HG03045 (cell line): Measurements from ENCODE around the gene ECEL1.

Experiments used
- ATAC-seq: cut with Tn5 transposase; IDR thresholded peaks from one replicate; pipeline ENCODE4 v1.9.1; 2021; ENCODE audit warnings: mild to moderate bottlenecking, moderate library complexity; ENCODE audit not compliant: unreplicated experiment

The ECEL1 gene

DNA sequence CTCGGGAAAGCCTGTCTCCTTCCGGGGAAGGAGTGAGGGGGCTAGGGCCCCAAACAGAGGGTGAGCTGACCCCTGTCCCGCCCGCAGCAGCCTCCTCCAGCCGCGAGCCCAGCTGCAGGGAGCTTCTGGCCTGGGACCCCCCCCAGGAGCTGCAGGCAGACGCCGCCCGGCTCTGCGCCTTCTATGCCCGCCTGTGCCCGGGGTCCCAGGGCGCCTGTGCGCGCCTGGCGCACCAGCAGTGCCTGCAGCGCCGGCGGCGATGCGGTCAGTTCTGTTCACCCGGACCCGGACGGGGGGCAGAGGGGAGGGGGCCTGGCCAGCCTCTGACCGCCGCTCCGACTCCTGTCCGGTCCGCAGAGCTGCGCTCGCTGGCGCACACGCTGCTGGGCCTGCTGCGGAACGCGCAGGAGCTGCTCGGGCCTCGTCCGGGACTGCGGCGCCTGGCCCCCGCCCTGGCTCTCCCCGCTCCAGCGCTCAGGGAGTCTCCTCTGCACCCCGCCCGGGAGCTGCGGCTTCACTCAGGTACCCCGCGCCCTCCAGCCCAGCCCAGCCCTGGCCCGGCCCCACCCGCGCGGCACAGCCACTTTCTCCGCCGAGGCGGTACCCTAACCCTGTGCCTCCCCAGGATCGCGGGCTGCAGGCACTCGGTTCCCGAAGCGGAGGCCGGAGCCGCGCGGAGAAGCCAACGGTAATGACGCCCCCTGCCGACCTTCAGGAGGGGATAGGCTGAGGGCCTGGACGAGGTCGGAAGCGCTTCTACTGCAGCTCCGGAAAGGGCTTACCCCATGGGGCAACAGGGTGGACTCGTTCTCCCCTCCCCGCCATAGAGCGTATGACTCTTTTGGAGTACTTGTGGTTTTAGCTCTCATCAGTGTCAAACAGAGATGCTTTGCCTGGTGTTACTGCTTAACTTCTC lies 36.3 kb upstream of the ECEL1 start:
- no peak for ATAC-seq

DNA sequence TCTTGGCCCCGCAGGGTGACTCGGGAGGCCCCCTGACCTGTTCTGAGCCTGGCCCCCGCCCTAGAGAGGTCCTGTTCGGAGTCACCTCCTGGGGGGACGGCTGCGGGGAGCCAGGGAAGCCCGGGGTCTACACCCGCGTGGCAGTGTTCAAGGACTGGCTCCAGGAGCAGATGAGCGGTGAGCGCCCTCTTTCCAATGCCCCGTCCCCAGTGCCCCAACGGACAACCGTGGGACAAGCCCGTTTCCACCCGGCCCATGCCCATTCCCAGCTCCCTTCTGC lies 35.7 kb upstream of the ECEL1 start:
- no peak for ATAC-seq

DNA sequence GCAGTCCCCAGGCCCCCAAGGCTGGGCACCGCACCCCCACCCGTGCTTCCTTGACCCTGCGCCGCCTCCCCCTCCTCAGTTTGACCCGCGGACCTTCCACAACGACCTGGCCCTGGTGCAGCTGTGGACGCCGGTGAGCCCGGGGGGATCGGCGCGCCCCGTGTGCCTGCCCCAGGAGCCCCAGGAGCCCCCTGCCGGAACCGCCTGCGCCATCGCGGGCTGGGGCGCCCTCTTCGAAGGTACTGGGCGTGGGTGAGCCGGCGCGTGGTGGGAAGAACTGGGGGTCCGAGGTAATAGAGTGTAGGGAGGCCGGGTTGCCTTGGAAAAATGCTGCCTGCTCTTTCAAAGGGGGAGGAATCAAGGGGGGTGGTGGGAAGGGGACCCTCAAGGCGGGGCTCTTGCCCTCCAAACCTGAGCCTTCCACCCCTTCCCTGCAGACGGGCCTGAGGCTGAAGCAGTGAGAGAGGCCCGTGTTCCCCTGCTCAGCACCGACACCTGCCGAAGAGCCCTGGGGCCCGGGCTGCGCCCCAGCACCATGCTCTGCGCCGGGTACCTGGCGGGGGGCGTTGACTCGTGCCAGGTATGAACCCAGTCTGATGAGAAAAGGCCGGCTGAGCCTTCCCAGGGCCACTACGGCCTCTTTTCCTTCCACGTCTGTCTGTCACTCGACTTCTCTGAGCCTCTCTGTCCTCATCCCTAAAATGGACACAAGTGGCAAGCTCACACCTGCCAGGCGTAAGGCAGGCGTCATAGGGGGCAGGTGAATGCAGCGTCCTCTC lies 35.2 kb upstream of the ECEL1 start:
- ATAC-seq, result no peak

DNA sequence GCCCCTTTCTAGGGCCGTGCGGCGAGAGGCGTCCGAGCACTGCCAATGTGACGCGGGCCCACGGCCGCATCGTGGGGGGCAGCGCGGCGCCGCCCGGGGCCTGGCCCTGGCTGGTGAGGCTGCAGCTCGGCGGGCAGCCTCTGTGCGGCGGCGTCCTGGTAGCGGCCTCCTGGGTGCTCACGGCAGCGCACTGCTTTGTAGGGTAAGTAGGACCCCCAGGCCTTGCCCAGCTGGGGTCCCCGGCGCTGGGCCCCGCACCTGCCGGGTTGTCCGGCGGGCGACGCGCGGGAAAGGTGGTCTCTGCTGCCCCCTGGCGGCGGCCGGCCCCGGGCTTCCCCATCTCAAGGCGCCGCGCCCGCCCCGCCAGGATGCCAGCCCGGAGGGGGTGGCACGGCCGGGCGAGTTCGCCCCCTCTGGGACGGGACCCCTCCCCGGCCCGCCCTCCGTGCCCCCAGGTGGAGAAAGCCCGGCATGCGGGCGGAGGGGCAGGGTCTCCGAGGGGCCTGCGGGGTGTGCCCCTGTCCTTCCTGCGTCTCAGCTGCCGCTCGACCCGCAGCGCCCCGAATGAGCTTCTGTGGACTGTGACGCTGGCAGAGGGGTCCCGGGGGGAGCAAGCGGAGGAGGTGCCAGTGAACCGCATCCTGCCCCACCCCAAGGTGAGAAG lies 34.5 kb upstream of the ECEL1 start:
- ATAC-seq, result no peak

DNA sequence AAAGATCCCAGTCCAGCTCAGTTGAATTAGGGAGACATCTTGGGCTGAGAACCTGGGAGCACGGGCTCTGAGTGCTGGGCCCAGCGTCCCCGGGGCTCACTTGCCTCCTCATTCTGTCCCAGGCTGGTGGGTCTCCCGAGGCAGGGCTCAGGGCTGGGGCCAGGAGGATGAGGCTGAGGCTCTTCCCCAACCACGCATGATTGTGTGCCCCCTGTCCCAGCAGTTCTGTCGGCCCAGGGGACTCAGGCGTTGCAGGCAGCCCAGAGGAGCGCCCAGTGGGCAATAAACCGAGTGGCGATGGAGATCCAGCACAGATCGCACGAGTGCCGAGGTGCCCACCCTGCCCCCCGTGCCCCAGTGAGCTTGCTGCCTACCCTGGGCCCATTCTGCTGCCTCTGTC lies 33.5 kb upstream of the ECEL1 start:
- no peak for ATAC-seq

DNA sequence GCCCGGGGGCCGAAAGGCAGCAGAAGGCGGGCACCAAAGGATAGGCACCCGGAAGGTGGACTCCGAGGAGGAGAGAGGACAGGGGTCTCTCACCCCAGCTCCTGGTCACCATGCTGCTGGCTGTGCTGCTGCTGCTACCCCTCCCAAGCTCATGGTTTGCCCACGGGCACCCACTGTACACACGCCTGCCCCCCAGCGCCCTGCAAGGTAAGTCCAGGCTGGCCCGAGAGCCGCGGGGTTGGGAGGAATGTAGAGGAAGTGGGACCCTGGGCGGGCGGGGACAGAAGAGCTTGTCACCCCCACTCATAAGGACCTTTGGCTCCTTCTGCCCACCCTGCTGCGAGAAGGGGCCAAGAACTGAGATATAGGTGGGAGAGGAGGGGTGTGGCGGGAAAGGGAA lies 32.9 kb upstream of the ECEL1 start:
- no peak for ATAC-seq

DNA sequence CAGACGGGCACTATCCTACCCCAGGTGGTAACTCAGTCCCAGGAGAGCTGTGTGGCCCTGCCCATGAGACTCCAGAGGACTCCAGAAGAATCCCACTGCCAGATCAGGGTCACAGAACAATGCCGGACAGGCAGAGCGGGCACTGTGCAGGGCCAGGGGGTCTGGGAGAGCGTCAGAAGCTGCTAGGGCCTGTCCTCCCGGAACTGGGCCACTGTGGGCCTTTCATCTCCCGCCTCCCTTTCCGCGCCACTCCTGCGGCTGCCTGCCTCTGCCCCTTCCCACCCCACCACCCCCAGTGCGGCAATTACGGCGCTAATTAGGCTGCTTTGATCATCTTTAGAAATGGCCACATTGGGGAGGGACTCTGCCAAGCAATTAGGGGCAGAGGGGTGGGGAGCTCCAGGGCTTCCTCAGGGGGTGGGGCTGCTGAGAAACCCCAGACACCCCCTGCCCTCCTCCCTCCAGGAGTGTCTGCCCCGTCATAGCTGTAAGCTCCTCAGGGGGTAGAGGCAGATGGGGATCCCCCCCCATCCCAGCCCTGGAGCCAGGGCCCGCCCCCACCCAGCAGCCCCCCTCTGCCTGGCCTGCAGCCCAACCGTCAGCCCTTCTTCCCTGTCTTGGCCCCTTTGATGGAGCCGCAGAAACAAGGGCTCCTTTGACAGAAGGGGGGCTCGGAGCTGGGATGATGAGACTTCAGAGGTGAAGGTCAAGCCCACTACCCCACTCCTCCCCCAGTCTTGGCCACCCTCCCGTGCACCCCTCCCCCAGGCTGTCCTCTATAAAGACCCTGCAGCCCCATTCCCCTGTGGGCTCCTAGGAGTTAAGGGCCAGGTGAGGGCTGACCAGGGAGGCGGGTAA lies 32.2 kb upstream of the ECEL1 start, which contains the start of gene PRSS56:
Gene PRSS56 (plus strand): TSS at position 808 of the 858 bp plus-strand sequence. CDS start 211 bp downstream, outside the sequence.
- ATAC-seq, result no peak

DNA sequence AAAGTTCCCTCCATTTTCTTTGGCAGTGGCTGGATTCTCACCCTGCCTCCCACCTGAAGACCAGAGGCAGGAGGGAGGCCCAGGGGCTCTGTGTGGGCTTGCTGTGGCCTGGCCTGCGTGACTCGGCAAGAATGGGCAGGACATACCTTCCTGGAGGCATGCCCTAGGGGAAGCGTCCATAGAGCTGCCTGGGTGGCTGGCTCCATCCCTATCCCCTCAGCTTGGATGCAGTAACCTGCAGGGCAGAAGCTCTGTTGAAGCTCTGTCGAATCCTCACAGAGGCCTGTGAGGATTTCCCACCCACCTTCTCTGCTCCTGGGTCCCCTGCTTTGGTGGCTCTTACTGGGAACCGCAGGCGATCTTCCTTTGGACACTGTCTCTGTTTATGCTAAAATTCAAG lies 31.2 kb upstream of the ECEL1 start:
- ATAC-seq, result no peak

DNA sequence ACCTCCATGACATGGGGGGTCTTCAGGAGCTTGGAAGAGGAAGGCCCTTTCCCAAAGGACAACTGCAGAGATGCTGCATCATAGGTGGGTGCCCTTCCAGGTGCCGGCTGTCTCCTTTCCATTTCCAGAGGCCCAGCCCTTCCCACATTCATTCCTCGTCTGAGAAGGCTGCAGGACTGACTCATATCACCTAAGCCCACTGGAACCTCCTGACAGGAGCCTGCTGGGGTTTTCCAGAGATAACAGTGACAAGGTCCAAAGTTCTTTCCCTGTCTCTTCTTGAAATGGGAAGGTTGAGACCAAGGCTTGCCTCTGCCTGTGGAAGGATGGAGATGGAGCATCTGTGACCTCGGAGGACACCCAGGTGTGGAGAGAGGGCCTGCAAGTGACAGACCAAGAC lies 28.9 kb upstream of the ECEL1 start:
- ATAC-seq, result no peak

DNA sequence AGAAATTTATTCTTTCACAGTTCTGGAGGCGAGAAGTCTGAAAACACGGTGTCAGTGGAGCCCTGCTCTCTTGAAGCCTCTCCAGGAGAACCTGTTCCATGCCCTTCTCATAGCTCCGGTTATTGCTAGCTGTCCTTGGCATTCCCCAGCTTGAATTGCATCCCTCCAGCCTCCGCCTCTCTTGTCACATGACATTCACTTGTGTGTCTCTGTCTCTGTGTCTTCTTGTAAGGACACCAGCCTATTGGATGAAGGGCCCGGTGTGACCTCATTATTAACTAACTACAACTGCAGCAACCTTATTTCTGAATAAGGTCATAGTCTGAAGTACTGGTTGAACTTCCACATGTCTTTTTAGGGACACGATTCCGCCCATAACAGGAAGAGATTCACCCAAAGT lies 28.0 kb upstream of the ECEL1 start:
- no peak for ATAC-seq

DNA sequence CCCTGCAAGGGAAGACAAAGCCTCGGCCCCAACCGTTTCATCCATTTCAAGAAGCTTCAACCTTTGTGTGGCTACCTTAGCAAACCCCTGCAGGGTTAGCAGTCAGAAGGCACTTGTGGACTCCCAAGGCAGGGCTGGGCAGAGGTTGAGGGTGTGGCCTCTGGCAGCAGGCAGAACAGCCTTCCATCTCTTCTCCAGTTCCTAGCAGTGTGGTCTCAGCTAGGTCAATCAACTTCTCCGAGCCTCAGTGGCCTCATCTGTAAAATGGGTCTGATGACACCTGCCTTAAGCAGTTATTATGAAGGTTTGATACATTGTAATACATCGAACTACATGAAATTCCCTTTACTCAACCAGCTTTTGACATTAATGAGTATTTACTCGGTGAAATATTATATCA lies 25.7 kb upstream of the ECEL1 start:
- ATAC-seq, result no peak

DNA sequence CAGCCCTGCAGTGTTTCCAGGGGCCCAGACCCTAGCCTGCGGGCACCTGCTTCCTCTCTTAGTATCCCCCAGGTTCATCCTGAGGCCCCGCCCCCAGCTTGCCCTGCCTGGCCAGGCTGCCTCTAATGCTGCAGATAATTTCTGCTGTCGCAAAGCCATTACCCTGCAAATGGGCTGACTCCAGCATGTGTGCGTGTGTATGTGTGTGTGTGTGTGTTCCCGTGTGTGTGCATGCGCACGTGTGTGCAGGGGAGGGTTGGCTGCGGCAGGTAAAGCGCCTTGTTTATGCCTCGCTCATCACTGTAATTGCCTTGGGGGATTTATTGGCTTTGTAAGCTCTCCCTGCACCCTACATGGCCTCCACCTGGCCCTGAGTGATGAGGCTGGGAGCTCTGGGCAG lies 25.0 kb upstream of the ECEL1 start:
- no peak for ATAC-seq

DNA sequence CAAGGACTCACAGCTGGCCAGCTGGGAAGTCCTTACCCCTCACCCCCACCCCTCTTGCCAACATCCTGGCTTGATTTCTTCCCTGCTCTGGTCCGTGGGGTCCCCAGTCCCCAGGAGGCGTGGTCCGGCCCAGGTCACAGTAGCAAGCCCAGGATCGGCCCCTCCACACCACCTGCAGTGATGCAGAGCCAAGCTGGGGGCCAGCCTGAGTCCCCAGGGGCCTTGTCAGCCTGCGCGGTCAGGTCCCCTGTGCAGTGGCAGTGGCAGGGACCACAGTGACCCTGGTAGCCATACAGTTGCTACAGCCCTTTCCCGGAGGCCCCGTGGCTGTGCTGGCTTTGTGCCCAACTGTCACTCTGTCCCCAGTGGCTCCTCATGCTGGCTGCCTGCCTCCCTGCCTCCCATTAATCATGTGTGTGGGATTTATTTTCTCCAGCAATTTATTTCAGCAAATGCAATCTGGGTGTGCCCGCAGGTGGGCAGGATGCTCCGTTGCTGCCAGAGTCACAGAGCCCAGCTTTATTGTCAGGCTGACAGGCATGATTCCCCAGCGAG lies 23.8 kb upstream of the ECEL1 start:
- ATAC-seq, result no peak

DNA sequence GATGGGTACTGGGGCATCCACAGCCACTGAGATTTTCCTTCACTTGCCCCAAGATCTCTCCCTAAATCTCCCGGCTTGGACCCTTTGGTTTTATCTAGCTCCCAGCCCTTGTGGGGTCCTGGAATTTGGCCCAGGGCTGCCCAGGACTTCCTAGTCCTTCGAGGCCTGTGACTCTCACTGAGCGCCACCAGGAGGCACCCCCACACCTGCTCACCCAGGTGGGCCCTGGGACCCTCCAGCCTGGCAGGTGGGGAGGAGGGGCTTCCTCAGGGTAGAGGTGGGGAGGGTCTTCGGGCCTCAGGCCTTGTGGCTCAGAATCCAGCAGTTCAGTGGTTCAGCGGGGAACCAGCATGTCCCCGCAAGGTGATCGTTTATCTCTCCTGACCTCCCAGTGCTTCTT lies 20.6 kb upstream of the ECEL1 start:
- no peak for ATAC-seq

DNA sequence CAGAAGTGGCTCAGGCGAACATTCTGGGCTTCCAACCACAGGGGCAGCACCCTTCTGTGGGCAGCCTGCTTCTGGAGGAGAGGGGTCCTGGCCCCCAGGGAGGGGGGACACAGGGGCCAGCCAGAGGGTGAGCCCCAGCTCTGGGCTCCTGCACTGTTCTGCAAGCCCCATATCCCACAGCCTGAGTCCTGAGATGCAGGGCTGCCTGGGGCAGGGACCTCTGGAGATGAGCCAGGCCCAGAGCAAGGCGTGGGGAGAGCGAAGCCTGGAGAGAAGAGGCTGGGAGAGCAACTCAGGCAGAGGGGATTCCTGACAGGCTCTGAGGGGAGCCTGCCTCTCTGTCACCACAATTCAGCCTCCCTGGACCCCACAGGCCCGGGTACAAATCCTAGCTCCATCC lies 19.1 kb upstream of the ECEL1 start:
- no peak for ATAC-seq

DNA sequence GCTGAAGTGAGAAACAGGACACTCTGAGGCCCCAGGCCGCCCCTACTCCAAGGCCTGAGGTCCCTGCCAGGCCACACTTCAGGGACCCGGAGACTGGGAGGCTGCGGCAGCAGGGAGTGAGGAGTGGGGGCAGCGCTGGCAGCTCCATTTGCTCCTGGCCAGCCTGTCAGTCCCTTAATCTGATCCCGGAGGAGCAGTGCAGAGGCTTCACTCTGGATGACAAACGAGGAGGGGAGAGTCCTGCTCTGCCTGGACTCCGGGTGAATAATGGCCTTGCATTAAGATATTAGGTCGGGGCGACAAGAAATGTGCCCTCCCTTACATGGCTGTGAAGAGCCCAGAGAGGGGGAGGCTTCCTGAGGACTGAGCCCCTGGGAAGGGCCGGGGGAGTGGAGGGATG lies 18.2 kb upstream of the ECEL1 start:
- no peak for ATAC-seq

DNA sequence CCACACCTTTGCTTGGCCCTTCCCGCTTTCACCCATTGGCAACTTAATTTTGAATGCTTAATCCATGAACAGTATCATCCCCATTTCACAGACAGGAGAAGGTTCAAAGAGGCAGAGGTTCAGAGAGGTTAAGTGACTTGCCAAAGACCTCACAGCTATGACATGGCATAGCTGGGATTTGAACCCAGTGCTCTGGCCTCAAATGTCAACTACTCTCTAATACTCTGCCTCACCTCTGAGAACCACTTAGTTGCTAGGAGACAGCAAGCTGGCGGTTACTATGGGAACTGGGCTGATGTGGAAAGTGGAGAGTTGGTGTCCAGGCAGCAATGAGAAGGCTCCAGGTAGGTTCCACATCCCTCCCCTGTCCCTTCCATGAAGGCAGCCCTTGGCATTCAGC lies 16.8 kb upstream of the ECEL1 start:
- ATAC-seq, result no peak

DNA sequence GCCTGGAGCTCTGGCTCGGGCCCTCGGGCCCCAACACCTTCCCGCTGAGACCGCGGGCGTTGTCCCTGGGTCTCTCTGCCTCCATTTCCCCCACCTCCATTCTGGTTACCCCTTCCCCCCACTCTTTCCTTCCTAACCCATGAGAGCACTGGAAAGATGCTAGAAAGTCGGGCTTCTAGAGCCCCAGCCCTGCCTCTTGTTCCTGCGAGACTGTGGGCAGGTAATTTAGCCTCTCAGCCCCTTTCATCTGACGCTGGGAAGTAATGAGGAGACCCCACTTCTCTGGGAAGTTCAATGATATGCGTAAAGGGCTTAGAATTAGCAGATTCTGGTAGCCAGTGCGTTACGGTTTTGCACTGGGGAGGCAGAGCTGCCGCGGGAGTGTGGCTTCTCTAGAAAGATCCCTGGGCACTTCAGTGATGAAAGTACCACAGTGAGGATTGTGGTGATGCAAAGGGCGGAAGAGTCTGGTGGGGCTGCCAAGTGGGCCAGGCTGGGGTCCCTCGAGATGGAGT lies 16.2 kb upstream of the ECEL1 start:
- ATAC-seq, result no peak

DNA sequence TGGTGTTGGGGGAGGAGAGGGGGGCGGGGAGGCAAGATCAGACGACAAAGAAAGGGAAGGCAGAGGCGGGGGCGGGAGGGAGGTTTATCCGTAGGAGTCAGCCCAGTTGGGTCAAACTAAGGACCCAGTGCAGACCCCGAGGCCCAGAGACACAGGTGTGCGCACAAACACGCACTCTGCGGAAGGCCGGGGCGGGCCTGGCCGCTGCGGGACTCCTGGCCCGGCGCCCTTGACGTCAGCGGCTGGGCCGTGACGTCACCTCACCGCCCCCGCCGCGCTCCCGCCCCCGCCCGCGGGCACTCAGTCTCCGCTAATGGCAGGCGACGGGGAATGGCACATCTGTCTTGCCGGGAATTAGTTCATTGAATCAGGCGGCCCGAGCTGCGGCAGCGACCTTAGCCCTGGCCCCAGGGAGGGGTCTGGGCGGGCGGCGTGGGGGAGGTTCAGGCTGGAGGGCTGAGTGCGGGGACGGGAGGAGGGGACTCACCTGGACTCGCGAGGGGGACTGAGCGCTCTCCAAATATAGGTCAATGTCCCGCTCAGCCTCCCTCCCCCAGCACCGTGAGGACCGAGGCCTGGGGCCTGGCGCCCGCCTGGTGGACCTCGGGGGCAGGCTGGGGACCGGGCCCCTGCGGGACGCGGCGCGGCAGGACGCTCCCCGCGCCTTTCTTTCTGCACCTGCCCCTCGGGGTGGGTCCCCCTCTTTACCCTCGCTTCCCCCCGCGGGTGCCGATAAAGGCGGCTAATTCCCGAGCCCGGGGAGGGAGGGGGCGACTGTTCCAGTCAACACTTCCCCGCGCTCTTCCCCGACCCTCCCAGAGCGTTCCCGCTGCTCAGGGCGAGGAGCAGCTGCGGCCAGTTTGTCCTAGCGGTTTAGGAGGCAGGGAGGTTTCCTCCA lies 15.5 kb upstream of the ECEL1 start:
- no peak for ATAC-seq
